ENCODE results near the gene CAMKK1.

CAMKK1 gene

DNA sequence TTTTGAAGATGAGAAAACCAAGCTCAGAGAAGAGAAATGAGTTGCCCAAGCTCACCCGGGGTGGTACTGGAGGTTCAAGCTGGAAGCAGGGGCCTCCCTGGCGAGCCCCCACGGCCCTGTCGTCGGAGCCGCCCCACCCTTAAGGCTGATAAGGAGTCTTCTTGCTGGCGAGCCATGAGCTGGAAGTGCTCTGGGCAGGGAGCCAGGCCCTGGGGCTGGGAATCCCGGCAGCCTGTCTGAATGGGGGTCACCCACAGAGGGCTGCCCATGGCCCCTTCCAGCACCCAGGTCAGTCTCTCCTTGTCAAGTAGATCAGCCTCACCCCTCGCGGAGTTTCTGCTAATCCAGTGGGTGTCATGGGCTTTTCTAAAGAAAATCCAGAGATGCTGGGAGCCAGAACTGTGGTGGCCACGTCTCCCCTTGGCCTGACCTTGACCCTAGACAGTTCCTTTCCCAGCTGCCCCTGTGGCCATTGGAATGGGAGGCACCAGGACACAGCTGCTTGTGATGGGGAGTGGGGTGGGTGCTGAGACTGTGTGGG, 24.6 kb upstream of the CAMKK1 start:
- no peak for DNase-seq

DNA sequence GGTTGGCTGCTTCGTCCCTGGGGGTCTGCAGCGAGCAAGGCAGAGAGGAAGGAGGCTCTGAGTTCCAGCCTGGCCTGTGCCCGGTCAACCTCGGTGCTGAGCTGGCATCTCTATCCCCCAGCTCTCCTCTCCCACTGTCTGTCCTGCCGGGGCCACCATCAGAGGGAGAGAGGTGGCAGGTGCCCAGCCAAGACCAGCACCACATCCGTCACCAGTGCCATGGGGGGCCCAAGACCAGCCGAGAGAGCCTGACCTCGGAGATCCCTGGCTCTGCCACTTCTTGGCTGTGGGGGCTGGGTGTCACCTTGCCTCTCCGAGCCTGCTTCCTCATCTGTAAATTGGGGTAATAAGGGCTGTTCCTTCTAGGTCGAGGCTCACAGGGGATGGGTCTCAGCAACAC, 24.0 kb upstream of the CAMKK1 start:
- no peak for DNase-seq

DNA sequence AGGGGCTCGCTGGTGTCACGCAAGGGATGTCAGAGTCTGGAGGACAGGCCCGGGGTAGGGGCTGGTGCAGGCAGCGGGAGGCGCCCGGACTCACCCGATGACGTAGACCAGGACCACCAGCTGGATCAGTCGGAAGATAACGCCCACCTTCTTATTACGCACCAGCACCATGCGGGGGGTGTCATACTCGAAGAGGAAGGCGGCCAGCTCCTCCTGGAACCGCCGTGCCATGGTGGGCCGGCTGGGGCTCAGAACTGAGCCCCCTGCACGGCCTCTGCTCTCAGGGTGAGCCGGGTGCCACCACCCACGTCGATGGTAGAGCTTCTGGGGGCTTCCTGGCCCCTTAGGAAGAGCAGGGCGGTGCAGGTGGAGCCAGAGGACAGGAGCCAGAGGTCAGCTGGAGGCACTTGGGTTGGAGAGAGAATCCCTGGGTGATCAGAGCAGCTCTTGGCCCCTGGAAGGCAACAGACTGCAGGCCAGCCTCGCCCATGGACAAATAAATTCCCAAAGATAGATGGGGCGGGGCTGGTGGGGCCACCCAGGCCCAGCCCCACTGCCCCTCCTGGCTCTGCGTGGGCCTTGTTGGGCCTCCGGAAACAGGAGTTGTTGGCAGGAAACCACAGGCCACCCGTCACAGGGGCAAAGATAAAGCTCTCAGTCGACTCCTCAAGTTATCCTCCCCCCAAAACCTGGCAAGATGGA, 23.3 kb upstream of the CAMKK1 start, which contains the start of gene P2RX1:
Gene P2RX1, minus strand, starts transcription at position 471 of the 702 bp plus-strand sequence. Its CDS starts 240 bp downstream, at position 231.
- DNase-seq: no peak

DNA sequence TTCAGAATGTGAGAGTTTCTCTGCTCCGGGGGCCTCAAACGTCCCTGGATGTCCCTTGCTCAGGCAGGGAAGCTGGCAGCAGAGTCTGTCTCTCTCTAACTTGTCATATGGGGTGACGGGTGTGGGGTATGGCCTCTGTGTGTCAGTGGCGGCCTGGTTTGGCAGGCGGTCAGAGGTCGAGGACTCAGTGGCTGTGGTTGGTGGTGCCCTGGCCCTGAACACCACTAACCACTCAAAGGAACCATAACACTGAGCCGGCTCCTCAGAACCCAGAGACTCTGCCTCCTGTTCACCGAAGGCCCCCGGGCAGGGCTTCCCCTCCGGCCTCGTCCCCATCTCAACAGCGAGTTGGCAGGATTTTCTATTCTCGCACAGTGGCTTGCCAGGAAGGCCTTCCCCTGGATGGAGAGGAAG, 22.7 kb upstream of the CAMKK1 start:
- DNase-seq: no peak

DNA sequence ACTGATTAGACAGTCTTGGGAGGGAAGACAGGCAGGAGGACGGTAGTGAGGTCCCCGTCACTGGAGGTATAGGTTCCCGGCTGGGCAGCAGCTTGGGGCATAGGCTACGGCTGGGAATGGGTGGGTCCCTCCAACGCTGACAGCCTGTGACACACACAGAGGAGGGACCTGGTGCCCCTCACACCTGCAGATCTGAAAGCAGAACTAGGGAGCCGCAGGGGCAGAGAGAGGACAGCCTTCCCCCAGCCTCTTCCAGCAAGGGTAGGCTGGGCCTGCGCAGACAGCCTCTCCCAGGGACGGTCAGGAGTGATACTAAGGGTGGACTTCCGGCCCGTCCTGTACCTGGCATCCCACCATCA, 21.4 kb upstream of the CAMKK1 start:
- DNase-seq: no peak

DNA sequence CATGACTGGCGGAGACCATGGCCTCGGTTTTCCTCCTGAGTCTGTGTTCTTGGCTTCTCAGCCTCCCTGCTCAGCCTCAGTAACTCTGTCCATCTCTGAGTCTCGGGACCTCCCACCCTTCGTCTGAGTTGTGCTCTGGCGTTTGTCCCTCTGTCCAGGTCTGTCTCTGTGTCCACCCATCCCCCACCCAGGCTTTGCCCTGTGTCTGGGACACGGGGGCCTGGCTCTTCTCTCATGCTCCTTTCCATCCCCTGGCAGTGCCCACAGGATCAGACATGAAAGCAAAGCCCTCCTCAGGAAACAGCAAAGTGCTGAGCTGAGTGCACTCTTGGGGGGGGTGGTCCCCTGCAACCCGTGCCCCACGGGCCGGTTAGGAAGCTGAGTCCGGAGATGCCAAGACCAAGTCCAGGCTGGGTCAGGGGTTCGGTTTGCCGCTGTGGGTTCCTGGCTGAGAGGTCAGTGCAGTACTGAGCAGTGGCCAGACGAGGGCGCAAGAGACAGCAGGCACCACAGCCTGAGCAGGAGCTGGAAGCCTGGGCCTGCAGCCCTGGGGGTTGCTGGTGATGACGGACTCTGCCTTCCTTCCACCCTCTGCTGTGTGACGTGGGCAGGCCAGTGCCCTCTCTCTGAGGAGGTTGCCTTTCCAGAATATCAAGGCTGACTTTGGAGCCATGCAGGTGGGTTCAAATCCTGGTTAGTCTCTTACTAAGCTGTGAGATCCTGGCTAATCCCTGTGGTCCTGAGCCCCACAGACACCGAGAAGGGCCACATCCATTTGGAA, 20.9 kb upstream of the CAMKK1 start:
- DNase-seq: peak; percentile 78

DNA sequence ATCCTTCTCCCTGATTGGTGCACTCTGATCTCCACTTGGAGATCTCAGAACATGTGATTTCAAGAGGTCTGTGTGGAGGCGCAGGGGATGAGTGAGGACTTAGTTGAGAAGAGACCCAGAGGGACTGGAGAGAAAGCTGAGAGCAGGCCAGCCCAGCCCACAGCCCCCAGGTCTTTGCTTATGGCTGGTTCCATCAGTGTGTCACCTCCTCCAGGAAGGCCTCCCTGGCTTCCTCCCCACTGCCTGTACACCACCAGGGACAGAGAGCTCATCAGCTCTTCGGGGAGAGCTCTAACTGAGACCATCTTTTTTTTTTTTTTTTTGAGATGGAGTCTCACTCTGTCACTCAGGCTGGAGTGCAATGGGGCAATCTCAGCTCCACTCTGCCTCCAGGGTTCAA, 20.0 kb upstream of the CAMKK1 start:
- DNase-seq: no peak

DNA sequence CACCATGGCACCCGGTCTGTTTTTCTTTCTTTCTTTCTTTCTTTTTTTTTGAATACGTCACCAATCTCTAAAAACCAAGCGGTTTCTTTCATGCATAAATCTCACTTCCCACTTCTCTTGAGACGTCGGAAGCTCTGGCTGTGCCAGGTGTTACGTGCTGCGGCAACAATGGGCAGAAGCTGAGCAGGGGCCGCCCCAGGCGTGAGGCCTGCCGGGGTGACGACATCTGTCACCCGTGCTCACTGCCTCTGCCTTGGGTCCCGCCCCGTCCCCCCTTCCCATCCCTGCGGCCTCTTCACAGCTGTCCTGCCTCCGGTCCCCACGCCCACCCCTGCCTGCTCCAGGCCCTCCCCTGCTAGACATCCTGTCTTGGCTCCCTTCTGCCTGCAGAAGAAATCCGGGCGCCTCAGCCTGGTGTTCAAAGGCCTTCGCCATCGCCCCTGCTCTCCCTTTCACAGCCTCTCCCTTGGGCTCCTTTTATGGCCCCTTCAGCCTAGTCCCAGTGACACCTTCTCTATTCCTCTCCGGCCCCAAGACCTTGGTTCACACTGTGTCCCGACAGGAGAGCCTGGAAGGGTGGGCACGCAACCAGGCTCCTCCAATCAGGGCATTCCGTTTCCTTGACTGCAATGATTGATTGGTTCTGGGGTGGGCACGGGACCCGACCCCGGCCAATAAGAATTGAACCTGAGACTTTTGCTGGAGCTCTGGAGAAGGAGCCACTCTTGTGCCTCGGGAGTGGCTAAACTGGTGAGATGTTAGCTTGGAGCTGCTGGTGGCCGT, 18.6 kb upstream of the CAMKK1 start:
- peak; percentile 56 for DNase-seq

DNA sequence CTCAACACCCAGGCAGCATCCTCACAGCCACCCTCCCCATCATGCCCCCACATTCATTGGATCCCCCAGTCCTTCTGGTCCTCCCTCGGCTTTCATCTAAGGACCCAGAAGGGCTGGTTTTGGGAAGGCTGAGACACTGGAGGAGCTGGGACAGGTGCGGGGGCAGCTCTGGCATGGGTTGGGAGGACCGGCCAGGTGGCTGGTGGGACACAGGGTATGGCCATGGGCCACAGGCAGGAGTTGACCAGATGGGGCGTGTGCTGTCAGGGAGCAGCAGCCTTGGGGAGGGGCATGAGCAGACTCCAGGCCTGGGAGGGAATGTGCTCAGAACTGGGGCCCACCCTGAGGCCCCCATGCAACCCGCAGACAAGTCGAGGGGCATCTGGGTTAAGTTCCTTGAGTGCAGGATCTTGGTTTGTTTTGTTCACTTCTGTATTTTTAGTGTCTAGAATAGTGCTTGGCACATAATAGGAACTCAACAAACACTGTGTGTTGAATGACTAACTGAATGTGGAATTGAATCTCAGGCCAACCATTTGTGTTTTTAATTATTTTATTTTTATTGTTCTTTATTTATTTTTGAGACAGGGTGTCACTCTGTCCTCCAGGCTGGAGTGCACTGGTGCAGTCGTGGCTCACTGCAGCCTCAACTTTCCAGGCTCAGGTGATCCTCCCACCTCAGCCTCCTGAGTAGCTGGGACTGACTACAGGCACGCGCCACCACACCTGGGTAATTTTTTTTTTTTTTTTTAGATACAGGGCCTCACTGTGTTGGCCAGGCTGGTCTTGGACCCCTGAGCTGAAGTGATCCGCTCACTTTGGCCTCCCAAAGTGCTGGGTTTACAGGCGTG, 17.8 kb upstream of the CAMKK1 start:
- no peak for DNase-seq

DNA sequence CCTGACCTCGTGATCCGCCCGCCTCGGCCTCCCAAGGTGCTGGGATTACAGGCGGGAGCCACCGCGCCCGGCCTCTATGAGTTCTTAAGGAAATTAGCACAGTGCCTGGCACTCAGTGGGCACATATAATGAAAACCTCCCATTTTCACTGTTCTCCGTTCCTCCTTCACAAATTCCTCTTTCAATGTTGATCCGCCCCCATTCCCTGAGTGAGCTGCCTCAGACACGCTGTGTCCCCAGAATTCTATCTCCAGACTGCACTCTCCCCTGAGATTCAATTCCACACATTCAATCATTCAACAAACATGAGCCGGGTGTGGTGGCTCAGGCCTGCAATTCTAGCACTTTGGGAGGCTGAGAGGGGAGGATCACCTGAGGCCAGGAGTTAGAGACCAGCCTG, 16.4 kb upstream of the CAMKK1 start:
- no peak for DNase-seq

DNA sequence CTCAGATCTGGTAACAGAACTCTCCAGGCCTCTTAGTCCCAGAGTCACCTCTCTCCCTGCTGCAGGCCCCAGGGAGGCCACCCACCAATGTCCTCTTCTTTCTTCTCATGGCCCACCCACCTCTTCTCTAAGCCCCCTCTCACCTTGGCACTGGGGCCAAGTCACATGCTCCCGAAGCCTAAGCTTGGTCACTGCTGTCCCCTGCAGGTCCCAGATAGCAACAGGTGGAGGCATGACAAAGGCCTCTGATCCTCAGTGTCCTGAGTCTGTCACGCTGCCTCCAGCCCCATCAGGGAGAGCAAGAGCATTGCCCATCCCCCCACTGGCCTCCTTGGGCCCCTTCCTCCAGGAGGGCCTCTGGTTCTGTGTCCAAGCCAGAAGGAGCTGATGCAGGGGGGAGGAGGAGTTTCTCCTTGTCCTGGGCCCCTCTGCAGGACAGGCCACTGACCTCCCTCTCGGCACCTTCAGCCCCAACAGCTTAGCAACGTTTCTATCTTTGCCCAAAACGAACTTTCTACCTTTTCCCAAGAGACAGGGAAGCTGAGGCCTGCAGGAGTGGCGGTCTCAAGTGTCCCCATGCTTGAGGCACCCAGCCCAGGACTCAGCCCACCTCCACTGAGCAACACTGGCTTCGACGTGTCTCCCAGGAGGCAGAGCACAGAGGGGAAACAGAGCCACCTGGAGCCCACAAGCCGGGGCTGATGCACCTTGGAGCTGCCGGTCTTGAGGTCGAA, 14.8 kb upstream of the CAMKK1 start:
- DNase-seq: no peak

DNA sequence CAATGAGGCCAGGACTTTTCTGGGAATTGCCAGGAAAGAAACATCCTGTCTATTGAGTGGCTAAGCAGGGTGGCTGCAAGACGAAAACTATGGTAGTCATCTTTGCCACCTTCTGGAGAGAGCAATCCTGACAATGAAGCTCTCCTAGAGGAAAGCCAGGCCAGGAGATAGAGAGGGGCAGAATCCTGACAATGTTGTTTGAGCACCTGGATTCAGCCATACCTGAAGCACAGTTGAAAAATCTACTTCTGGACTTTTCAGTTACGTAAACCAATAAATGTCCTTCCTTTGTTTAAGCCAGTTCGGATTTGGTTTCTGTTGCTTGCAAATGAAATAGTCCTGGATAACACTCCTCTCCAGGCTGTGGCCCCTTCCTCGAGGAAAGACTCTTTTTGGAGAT, 14.0 kb upstream of the CAMKK1 start:
- DNase-seq: no peak

DNA sequence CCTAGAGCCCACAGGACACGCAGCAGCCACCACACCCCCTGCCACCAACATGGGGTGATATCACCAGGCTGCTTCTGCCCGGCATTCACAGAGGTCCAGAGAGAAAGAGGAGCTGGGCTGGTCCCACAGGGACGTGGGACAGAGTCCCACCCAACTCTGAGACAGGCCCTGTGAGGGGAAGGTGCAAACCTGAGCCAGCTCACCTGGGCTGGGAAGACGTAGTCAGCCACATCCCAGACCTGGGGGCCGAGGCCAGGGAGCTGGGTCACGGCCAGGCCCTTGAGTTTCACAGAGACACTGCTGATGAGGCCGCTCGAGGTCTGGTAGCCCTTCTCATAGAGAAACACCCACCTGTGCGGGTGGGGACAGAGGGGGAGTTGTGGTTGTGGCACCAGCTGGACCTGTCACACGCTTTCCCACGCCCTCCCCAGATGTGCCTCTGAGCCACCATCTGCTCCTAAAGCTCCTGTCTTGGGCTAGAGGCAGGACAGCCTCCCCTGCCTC, 12.2 kb upstream of the CAMKK1 start:
- no peak for DNase-seq

DNA sequence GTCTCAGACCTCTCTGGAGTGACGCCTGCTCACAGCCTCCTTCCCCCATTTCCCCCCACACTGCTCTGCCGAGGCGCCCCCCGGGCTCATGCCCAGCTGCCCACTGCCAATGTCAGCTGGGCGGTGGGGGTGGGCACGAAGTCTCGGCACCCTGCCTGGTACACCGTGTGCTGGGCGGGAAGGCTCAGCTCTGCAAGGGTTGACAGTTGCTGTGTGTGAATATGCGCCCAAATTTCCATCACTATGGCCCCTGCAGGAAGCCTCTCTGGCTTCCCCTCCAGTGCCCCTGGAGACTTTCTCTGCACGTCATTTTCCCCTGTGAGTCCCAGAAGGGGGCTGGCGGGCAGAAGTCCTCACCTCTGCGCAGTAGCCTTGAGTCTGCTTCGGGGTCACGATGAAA, 11.6 kb upstream of the CAMKK1 start:
- DNase-seq: no peak

DNA sequence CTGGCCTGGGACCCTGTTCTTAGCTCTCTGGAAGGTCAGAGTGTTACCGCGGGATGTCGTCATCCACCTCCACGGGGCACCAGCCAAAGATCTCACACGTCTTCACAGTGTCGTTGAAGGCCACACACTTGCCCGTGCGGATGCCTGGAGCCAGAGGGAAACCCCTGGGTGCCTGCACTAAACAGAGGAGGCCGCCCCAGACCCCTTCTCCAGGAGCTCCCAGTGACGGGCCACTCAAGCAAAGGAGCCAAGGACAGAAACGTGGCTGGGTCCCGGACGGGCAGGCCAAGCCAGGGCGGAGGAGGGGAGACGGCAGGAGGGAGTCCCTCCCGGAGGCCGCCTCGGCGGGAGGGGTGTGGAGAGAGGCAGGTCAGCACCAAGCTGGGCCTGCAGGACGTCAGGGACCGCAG, 11.0 kb upstream of the CAMKK1 start:
- no peak for DNase-seq

DNA sequence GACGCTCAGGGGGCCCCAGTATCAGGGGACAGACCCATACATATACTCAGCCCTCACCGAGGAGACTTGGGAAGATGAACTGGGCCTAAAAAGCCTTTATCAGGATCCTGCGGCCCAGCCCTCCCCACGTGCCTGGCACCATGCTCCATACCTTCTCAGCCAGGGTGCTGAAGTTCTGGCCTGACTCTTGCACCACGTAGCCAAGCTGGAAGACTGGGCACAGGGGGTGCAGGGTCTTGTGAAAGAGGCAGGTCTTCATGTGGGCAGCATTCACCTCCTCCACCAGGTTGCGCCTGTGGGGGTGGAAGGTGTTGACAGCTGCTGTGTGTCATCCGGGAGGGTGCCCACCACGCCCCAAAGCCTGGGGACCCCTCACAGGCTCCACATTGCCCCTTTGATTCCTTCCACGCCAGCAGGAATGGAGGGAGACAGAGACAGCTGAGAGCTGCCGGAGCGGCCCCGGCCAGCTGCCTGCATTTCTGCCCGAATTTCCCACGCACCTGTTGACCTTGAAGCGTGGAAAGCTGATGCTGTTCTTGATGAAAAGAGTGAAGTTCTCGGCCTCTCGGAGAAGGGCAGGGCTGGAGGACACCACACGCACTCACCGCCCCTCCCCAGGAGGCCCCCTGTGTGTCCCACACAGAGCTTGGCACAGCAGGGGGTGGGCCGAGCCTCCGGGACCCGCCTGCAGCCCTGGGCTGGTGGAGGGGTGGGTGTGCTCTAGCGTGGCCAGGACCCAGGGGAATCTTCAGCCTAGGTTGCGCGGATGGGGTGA, 10.4 kb upstream of the CAMKK1 start:
- no peak for DNase-seq

DNA sequence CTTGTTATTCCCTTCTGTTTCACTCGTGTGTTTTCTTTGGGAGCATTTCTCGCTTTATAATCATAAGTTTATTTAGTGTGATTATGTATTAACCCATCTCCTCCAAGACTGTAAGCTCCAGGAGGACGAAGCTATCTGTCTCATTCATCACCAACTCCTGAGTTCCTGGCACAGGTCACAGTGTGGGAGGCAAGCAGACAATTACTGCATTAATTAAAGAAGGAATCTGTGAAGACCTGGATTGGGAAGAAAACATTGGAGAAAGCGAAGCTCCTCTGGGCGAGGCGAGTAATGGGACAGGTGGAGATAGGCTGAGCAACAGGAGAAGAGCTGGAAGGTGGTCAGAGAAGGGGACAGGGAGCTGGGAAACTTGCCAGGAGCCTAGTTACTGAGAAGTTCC, 7.8 kb upstream of the CAMKK1 start:
- no peak for DNase-seq

DNA sequence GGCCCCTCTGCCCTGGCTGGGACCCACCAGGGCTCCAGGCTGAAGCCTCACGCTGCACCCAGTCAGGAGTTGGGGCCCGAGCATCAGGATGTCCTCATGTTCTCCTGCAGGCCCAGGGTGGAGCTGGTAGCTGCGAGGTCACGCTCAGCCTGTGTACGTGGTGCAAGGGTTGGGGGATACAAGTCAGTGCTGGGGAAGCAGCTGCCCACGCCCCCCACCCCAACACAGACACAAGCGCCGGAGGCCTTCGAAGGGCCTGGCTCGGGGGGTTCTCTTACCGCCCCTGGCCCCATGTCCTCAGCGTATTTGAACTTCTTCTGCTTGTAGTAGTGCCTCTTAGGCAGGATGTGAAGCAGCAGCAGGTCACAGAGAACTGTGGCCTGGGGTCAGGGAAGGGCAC, 4.9 kb upstream of the CAMKK1 start:
- DNase-seq: no peak

DNA sequence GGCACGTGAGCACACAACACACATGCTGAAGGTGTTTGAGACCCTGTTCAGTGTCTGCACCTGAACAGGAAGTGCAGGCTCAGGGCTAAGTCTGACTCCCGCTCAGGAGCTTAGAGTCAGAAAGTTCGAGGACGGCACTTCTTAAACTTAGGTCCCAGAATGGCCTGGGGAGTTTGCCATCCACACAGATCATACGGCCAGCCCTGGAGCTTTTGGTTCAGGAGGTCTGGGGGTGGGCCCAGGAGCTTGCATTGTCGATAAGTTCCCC, 4.0 kb upstream of the CAMKK1 start:
- no peak for DNase-seq

DNA sequence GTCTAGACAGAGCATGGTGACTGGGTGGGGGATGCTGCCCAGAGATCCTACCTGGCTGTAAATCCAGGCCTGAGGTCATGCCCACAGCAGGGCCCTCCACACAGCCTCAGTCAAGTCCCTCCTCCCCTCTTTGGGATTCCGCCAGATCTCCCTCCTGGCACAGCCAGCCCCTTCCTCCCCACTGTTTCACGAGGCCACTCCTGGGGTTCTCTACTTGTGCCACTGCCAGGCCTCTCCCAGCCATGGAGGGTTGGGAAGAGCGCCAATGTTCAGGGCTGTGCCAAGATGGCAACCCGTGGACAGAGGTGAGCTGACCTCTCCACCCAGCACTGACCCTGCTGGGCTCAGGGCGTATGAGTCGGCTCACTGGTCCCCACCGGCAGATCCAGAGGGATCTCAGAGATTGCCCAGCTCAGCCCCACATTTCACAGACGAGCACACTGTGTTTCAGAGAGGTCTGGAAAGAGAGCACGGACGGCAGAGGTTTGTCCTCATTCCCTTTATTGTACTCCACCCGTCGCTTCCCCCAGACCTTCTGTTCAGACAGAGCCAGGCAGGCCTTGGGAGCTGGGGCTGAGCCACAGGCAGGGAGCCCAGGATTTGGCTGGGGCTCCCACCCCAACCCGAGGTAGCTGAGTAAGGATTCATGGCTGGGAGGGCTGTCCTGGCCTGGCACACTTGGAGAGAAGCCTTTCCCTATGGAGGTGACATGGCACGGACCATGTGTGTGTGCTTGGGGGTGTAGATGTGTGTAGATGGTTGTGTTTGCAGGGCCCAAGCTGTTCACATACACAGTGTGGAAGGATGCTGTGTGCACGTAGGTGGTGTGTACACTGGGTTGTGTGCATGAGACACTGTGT, 3.5 kb upstream of the CAMKK1 start:
- no peak for DNase-seq
